CD4-positive, alpha-beta T cell treated with Interleukin-15 for 4 hours (primary cell): ENCODE data around the gene PWWP2B.

ENCODE experiments used
- DNase-seq: peaks from one replicate; pipeline ENCODE4 v3.0.0-alpha.2; 2020; ENCODE audit warnings: low spot score

PWWP2B gene

GRCh38 chr10:132407846-132408278, 10.9 kb downstream of the PWWP2B start:
- no peak for DNase-seq

GRCh38 chr10:132408367-132408781, 11.4 kb downstream of the PWWP2B start:
- DNase-seq: no peak

- DNase-seq: no peak
Measured at GRCh38 chr10:132408823-132409666, 12.0 kb downstream of the PWWP2B start.

GRCh38 chr10:132409667-132410028, 12.6 kb downstream of the PWWP2B start:
- no peak for DNase-seq

GRCh38 chr10:132410056-132410778, 13.2 kb downstream of the PWWP2B start:
- no peak for DNase-seq

GRCh38 chr10:132410779-132411532, 14.0 kb downstream of the PWWP2B start:
- DNase-seq: no peak

GRCh38 chr10:132411561-132412253, 14.7 kb downstream of the PWWP2B start:
- DNase-seq: no peak

GRCh38 chr10:132412316-132413192, 15.6 kb downstream of the PWWP2B start:
- no peak for DNase-seq

GRCh38 chr10:132413226-132414205, 16.5 kb downstream of the PWWP2B start:
- no peak for DNase-seq

- no peak for DNase-seq
Measured at GRCh38 chr10:132414402-132415016, 17.5 kb downstream of the PWWP2B start.

- DNase-seq: no peak
Measured at GRCh38 chr10:132415255-132415654, 18.3 kb downstream of the PWWP2B start.

- DNase-seq: no peak
Measured at GRCh38 chr10:132415956-132416355, 19.0 kb downstream of the PWWP2B start.

- DNase-seq: no peak
Measured at GRCh38 chr10:132416566-132417256, 19.7 kb downstream of the PWWP2B start.

- no peak for DNase-seq
Measured at GRCh38 chr10:132417257-132417910, 20.4 kb downstream of the PWWP2B start.

- DNase-seq: no peak
Measured at GRCh38 chr10:132417957-132418441, 21.0 kb downstream of the PWWP2B start.

GRCh38 chr10:132418527-132419416, 21.8 kb downstream of the PWWP2B start:
- DNase-seq: no peak
